GM12878 (cell line): Measurements from ENCODE around the gene AEBP1. TPM values are rescaled to one million over a fixed set of nuclear protein-coding genes. Genes with fewer than 3 reads are reported as not detected.
A peak's percentile ranks its signal among the peaks of the same experiment; 100 is the strongest.

Experiments
- ATAC-seq: fragments of 200-7000 bp; cut with Tn5 transposase; 3 replicates; pipeline ENCODE4 v1.9.1; 2020; ENCODE audit warnings: mild to moderate bottlenecking, moderate library complexity
- BruUV-seq: library from RNA; stranded (reverse); fragments of 400-500 nt; replicated peaks from 2 replicates; lab custom pipeline; 2021; lab: Mats Ljungman, UMichigan
- CTCF ChIA-PET: fragments of 300-600 bp; sonication (Branson Sonifier 250); formaldehyde crosslinking; extraction: SDS; loops from one replicate; lab custom pipeline; 2021; ENCODE audit warnings: inconsistent platforms; lab: Yijun Ruan, JAX
- POLR2A ChIA-PET: fragments of 350-600 bp; formaldehyde crosslinking; extraction: SDS; loops from one replicate; lab custom pipeline; 2021; ENCODE audit warnings: inconsistent platforms; lab: Charles Lee
- RAD21 ChIA-PET: fragments of 300-600 bp; sonication (Branson Sonifier 250); formaldehyde crosslinking; loops from one replicate; lab custom pipeline; 2023; ENCODE audit warnings: antibody characterized with exemption; ENCODE audit not compliant: unreplicated experiment; lab: Charles Lee
- SMC1A ChIA-PET: fragments of 300-600 bp; sonication (Branson Sonifier 250); formaldehyde crosslinking; loops from one replicate; lab custom pipeline; 2023; ENCODE audit not compliant: unreplicated experiment, uncharacterized antibody; lab: Charles Lee
- DNase-seq: peaks from one replicate; pipeline ENCODE4 v3.0.0-alpha.2; 2011; ENCODE audit warnings: low read depth, low spot score
- FAIRE-seq: peaks from 3 replicates; lab custom pipeline; 2011; peaks lifted over from hg19 to GRCh38; lab: Jason Lieb, UNC
- H2AFZ ChIP-seq: 2 replicates; pipeline ENCODE4 v1.6.0; 2011; ENCODE audit warnings: low read depth, low read length, control low read depth; ENCODE audit not compliant: control insufficient read depth
- H3K27ac ChIP-seq: 2 replicates; pipeline ENCODE4 v1.5.1; 2011; ENCODE audit warnings: control low read depth; ENCODE audit not compliant: control insufficient read depth, insufficient read depth
- H3K27me3 ChIP-seq, 2 experiments: replicated peaks in 1 of 2; 2 replicates each; pipeline versions ENCODE4 v1.6.0 to v1.6.1; 2011; ENCODE audit warnings: low read length in 1 of 2; ENCODE audit not compliant: control insufficient read depth in 2 of 2, insufficient read depth in 2 of 2
- H3K36me3 ChIP-seq, 2 experiments: 2 replicates each; pipeline ENCODE4 v1.5.1; 2011; ENCODE audit warnings: low read length in 1 of 2; ENCODE audit not compliant: control insufficient read depth in 2 of 2, insufficient read depth in 2 of 2
- H3K4me1 ChIP-seq: 2 replicates; pipeline ENCODE4 v1.6.1; 2011; ENCODE audit warnings: mild to moderate bottlenecking, low read length, moderate library complexity, mixed read lengths; ENCODE audit not compliant: control insufficient read depth, insufficient read depth
- H3K4me2 ChIP-seq: 2 replicates; pipeline ENCODE4 v1.6.0; 2011; ENCODE audit warnings: control low read depth; ENCODE audit not compliant: control insufficient read depth, insufficient read depth
- H3K4me3 ChIP-seq: fragments of 200-600 bp; sonication (generic); 2 replicates; pipeline ENCODE4 v1.5.1; 2016
- H3K79me2 ChIP-seq: 2 replicates; pipeline ENCODE4 v1.6.0; 2011; ENCODE audit warnings: low read length; ENCODE audit not compliant: control insufficient read depth, insufficient read depth
- H3K9ac ChIP-seq: 2 replicates; pipeline ENCODE4 v1.8.0; 2011; ENCODE audit warnings: low read length, control low read depth, mixed read lengths; ENCODE audit not compliant: control insufficient read depth, insufficient read depth
- H3K9me3 ChIP-seq: replicated peaks from 3 replicates; pipeline ENCODE4 v1.5.1; 2011; ENCODE audit warnings: mild to moderate bottlenecking, low read length; ENCODE audit not compliant: control insufficient read depth, insufficient read depth
- H4K20me1 ChIP-seq: 2 replicates; pipeline ENCODE4 v1.6.0; 2011; ENCODE audit not compliant: control insufficient read depth, insufficient read depth
- ATF7 ChIP-seq: fragments of 450-650 bp; IDR thresholded peaks from 2 replicates; pipeline ENCODE4 v1.6.1; 2016; ENCODE audit warnings: low read depth, mild to moderate bottlenecking
- EED ChIP-seq: sonication (generic); IDR thresholded peaks from 2 replicates; pipeline ENCODE4 v1.6.1; 2016; ENCODE audit warnings: antibody characterized with exemption, low read depth
- POU2F2 ChIP-seq: IDR thresholded peaks from 3 replicates; pipeline ENCODE4 v1.6.1; 2011; ENCODE audit warnings: low read depth, mild to moderate bottlenecking, low read length, borderline replicate concordance
- TAF1 ChIP-seq: IDR thresholded peaks from 2 replicates; pipeline ENCODE4 v1.6.1; 2011; ENCODE audit warnings: mild to moderate bottlenecking, low read depth, low read length, borderline replicate concordance
- TCF12 ChIP-seq: IDR thresholded peaks from 2 replicates; pipeline ENCODE4 v1.6.1; 2011; ENCODE audit warnings: low read depth, mild to moderate bottlenecking, low read length
- TCF3 ChIP-seq: IDR thresholded peaks from 2 replicates; pipeline ENCODE4 v1.6.1; 2012; ENCODE audit warnings: low read depth, mild to moderate bottlenecking, low read length, borderline replicate concordance; ENCODE audit not compliant: insufficient read depth
- WGBS: methylation state at CpG from one replicate; pipeline ENCODE4 v1.1.6; 2016; ENCODE audit warnings: low lambda C conversion rate; ENCODE audit not compliant: insufficient replicate concordance, insufficient coverage; ENCODE audit errors: missing lambda C conversion rate; 5-methylcytosine and 5-hydroxymethylcytosine counted together
- in situ Hi-C: fragments of 300-500 bp; cut with MboI; formaldehyde crosslinking; loops from 9 replicates; pipeline ENCODE4 v1.14.3; 2018; ENCODE audit warnings: mixed read lengths
- intact Hi-C: fragments of 100-400 bp; cut with micrococcal nuclease; formaldehyde crosslinking; loops from one replicate; pipeline ENCODE4 v1.14.2; 2022; ENCODE audit not compliant: unreplicated experiment
- polyA plus RNA-seq, 11 experiments: library from polyadenylated mRNA; depleted of rRNA in 4 of 11; unstranded in 6 of 11; stranded (reverse) in 5 of 11; fragments of >200 nt; fragmentation: Nextera tagmentation in 4 of 11; fragmentation: Illumina TruSeq in 1 of 11; extraction: Ambion mirVana in 4 of 11; extraction: Trizol in 1 of 11; gene quantifications; 1 replicate in 1 of 11; 2 replicates in 10 of 11; pipeline versions ENCODE4 v1.2.1 to v1.2.3, GENCODE V29; 2011 to 2016; ENCODE audit warnings: inconsistent platforms in 2 of 11, missing spikeins in 2 of 11, low read depth in 1 of 11
- total RNA-seq, 4 experiments: library from RNA; depleted of rRNA in 3 of 4; stranded (reverse); fragments of >200 nt in 3 of 4; fragmentation: Illumina TruSeq in 1 of 4; extraction: Trizol in 1 of 4; gene quantifications; 2 replicates each; pipeline versions ENCODE4 v1.2.1 to v1.2.3, GENCODE V29; 2013 to 2021
- TF ChIP-seq, protein P1 (sequence below): IDR thresholded peaks from 2 replicates; pipeline ENCODE4 v1.6.1; 2012; ENCODE audit warnings: improper control_type of control experiment, low read depth, low read length; ENCODE audit not compliant: insufficient replicate concordance

AEBP1 gene
- total and polyA plus RNA-seq, 10 of the 15 experiments (the other 5 are each of a cell fraction or from before 2014, with no cell fraction given), result 0.06 to 0.23 (median 0.11) TPM; not detected in 5

DNA sequence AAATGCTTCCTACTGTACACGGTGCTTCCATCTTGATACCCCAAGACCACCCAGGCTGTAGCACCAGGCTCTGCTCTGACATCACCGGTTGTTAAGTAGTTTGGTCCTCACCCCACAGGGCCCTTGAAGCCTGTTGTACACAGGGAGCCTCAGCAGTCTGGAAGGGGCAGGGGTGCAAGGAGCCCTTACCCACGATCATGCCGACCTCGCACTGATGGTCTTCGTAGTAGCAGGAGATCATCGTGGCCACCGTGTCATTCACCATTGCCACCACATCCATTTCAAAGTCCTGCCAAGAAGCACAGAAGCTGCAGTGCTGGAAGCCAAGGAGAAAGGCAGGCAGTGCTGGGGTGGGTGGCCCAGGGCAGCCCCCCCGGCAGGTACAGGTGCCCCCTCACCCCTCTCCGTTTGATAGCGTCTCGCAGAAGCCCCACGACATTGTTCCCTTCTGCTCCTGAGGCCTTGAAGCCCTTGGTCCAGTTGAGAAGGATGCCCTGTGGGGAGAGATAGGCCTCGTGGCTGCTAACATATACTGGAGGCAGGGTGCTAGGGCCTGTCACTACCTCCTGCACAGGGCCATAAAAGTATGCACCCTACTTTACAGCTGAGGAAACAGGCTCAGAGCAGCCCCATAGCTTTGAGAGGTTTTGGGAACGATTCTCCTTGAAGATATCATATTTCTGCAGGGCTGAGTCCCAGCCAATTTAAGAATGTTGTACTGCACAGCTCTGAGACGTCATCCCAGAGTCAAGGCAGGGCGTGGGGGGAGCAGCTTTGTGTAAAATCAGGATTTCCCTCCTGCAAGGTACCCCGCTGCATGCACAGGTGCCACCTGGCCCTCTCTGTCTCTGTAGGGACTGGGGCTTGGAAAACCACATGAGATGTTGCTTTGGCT is 45.7 kb downstream of the AEBP1 start:
- DNase-seq, result no peak
- ATAC-seq, result peak; percentile 11; the same call in 1 of the 3 replicates
- intact Hi-C loops (loop anchor here (5.0 kb wide), 1 partner anchor 42 kb away; no protein-coding TSS in a partner anchor), in situ Hi-C loops (no loop called here)
- Histone ChIP-seq H3K27me3 (no peaks in the 10 kb centered on the region; a peak in 2 of 4 replicates), H3K4me2 (no peak overlapping the region), H3K79me2 (no peaks in the 10 kb centered on the region), H3K36me3 (no peaks in the 10 kb centered on the region), H3K4me3 (no peak overlapping the region), H4K20me1 (no peaks in the 10 kb centered on the region), H2AFZ (no peak overlapping the region; the same call in 1 of the 2 replicates), H3K9me3 (no peaks in the 10 kb centered on the region), H3K9ac (no peak overlapping the region), H3K4me1 (peaks cover 5% of the 10 kb centered on the region), H3K27ac (no peak overlapping the region)
- ChIA-PET RAD21 (interaction anchor here (0.6 to 0.9 kb wide), 2 partner anchors 12 to 68 kb away, joined by 3 read pairs; no protein-coding TSS in a partner anchor), CTCF (interaction anchor here (1.2 to 1.3 kb wide), 2 partner anchors 13 to 48 kb away, joined by 3 read pairs; no protein-coding TSS in a partner anchor), POLR2A (no interaction called here), SMC1A (no interaction called here)
- no peak for TF ChIP-seq ATF7
- BruUV-seq, result no TSS peak
- no peak for FAIRE-seq
- 56% methylated on average over 18 of the region's 18 CpGs for WGBS

DNA sequence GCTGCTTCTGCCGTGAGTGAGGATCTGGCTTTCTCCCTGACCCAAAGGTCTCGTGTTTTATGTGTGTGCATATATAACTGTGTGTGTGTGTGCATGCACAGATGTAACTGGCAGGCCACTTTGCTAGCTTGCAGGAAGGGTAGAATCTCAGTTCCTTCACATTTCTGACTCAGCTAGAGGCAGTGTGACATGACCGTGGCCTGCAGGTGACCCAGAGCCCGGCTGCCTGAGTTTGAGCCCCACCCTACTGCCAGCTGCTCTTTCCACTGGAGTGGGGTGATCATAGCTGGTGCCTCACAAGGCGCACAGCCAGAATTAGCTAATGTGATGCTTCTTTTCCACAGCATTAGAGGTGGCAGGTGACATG is 46.3 kb downstream of the AEBP1 start:
- POLR2A ChIA-PET, result no interaction called here
- intact Hi-C loops (loop anchor here (5.0 kb wide), 1 partner anchor 42 kb away; no protein-coding TSS in a partner anchor), in situ Hi-C loops (no loop called here)
- WGBS, result 22% methylated on average over 5 of the region's 5 CpGs
- Histone ChIP-seq H2AFZ (no peak overlapping the region; the same call in 1 of the 2 replicates), H3K36me3 (no peaks in the 10 kb centered on the region), H3K9ac (no peak overlapping the region), H3K27me3 (no peaks in the 10 kb centered on the region; a peak in 2 of 4 replicates), H3K4me3 (no peak overlapping the region), H4K20me1 (no peaks in the 10 kb centered on the region), H3K4me1 (peaks cover 5% of the 10 kb centered on the region), H3K4me2 (0 out of 2 replicates have a peak overlapping the region, but pooled peaks have one; percentile 17), H3K79me2 (no peaks in the 10 kb centered on the region), H3K9me3 (no peaks in the 10 kb centered on the region), H3K27ac (no peak overlapping the region)
- CTCF ChIA-PET, result interaction anchor here (0.9 to 1.3 kb wide), 3 partner anchors 13 to 305 kb away, joined by 3 read pairs; no protein-coding TSS in a partner anchor
- peak; percentile 78 for ATAC-seq
- FAIRE-seq, result peak; percentile 52
- BruUV-seq, result no TSS peak
- RAD21 ChIA-PET, result interaction anchor here (0.9 kb wide), 1 partner anchor 13 kb away, joined by 3 read pairs; no protein-coding TSS in a partner anchor
- SMC1A ChIA-PET, result no interaction called here
- DNase-seq, result peak; percentile 23
- TF ChIP-seq POU2F2 (no peak), TCF12 (0 out of 2 replicates have a peak, but pooled peaks have one; percentile 2), EED (0 out of 2 replicates have a peak, but pooled peaks have one; percentile 12), TAF1 (no peak), TCF3 (0 out of 2 replicates have a peak, but pooled peaks have one; percentile 19)
- TF ChIP-seq, protein P1, sequence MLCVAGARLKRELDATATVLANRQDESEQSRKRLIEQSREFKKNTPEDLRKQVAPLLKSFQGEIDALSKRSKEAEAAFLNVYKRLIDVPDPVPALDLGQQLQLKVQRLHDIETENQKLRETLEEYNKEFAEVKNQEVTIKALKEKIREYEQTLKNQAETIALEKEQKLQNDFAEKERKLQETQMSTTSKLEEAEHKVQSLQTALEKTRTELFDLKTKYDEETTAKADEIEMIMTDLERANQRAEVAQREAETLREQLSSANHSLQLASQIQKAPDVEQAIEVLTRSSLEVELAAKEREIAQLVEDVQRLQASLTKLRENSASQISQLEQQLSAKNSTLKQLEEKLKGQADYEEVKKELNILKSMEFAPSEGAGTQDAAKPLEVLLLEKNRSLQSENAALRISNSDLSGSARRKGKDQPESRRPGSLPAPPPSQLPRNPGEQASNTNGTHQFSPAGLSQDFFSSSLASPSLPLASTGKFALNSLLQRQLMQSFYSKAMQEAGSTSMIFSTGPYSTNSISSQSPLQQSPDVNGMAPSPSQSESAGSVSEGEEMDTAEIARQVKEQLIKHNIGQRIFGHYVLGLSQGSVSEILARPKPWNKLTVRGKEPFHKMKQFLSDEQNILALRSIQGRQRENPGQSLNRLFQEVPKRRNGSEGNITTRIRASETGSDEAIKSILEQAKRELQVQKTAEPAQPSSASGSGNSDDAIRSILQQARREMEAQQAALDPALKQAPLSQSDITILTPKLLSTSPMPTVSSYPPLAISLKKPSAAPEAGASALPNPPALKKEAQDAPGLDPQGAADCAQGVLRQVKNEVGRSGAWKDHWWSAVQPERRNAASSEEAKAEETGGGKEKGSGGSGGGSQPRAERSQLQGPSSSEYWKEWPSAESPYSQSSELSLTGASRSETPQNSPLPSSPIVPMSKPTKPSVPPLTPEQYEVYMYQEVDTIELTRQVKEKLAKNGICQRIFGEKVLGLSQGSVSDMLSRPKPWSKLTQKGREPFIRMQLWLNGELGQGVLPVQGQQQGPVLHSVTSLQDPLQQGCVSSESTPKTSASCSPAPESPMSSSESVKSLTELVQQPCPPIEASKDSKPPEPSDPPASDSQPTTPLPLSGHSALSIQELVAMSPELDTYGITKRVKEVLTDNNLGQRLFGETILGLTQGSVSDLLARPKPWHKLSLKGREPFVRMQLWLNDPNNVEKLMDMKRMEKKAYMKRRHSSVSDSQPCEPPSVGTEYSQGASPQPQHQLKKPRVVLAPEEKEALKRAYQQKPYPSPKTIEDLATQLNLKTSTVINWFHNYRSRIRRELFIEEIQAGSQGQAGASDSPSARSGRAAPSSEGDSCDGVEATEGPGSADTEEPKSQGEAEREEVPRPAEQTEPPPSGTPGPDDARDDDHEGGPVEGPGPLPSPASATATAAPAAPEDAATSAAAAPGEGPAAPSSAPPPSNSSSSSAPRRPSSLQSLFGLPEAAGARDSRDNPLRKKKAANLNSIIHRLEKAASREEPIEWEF, result no peak
